Measurements from ENCODE around the gene ARHGEF7.

ARHGEF7 gene

DNA sequence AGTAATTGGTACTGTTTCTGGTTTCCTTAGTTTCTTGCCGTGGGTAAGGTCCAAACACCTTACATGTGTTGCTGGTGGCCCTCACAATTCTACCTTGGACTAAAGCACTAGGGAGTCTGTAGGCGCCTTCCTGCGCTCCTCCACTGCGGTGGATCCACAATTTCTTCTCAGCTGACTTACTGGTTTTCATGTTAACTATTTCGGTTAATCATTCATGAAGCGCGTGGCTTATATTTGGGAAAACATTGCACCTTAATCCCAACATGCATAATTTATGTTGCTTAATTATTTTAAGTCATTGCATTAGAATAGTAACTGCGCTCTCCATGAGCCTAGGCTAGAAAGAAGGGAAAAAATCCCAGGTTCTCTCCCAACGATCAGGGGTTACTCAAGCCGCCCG lies 37.7 kb downstream of the ARHGEF7 start:
- peaks cover 3% of the 10 kb centered on the region for H3K27me3 ChIP-seq (ENCODE audit: control insufficient read depth, insufficient read depth, low read length, poor library complexity, severe bottlenecking)
- H3K27ac ChIP-seq (ENCODE audit: insufficient read depth, low read depth, low read length, poor library complexity, severe bottlenecking) = peak overlapping the region; percentile 97
- H3K36me3 ChIP-seq (ENCODE audit: control insufficient read depth, insufficient read depth, low read length) = no peaks in the 10 kb centered on the region
- H3K4me1 ChIP-seq (ENCODE audit: control insufficient read depth, insufficient read depth, low read length) = peaks cover 2% of the 10 kb centered on the region
- H3K4me3 ChIP-seq (ENCODE audit: insufficient read depth, low read depth, low read length) = peak overlapping the region; percentile 92
- 22 to 27% methylated on average over 11 of the region's 11 CpGs for WGBS, 2 experiments
- no peaks in the 10 kb centered on the region for H3K9me3 ChIP-seq (ENCODE audit: control insufficient read depth, low read length)

GRCh38 chr13:111153279-111153976 lies 38.3 kb downstream of the ARHGEF7 start:
- Histone ChIP-seq H3K4me3 (ENCODE audit: insufficient read depth, low read depth, low read length) (peak overlapping the region; percentile 92), H3K9me3 (ENCODE audit: control insufficient read depth, low read length) (no peaks in the 10 kb centered on the region), H3K27ac (ENCODE audit: insufficient read depth, low read depth, low read length, poor library complexity, severe bottlenecking) (peak overlapping the region; percentile 97), H3K4me1 (ENCODE audit: control insufficient read depth, insufficient read depth, low read length) (peaks cover 2% of the 10 kb centered on the region), H3K27me3 (ENCODE audit: control insufficient read depth, insufficient read depth, low read length, poor library complexity, severe bottlenecking) (peaks cover 3% of the 10 kb centered on the region), H3K36me3 (ENCODE audit: control insufficient read depth, insufficient read depth, low read length) (no peaks in the 10 kb centered on the region)
- 0 to 1% methylated on average over 84 of the region's 84 CpGs for WGBS, 2 experiments

DNA sequence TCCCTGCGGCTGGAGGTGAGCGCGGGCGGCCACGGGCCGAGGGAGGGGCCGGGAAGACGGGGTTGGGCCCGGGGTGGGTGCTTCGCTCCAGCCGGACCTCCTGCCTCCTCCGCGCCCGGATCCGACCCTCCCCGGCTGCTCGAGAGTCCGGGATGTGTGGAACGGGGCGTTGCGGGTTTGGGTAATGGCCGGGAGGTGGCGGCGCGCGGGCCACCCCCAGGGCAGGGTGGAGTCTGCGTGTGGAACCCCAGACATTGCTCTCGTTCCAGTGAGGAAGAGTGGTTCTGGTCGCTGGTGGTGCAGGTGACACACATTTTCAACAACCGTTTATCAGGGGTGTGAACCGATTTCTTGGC lies 38.8 kb downstream of the ARHGEF7 start:
- Histone ChIP-seq H3K9me3 (ENCODE audit: control insufficient read depth, low read length) (no peaks in the 10 kb centered on the region), H3K4me1 (ENCODE audit: control insufficient read depth, insufficient read depth, low read length) (peaks cover 2% of the 10 kb centered on the region), H3K27ac (ENCODE audit: insufficient read depth, low read depth, low read length, poor library complexity, severe bottlenecking) (peak overlapping the region; percentile 97), H3K27me3 (ENCODE audit: control insufficient read depth, insufficient read depth, low read length, poor library complexity, severe bottlenecking) (peaks cover 3% of the 10 kb centered on the region), H3K36me3 (ENCODE audit: control insufficient read depth, insufficient read depth, low read length) (no peaks in the 10 kb centered on the region), H3K4me3 (ENCODE audit: insufficient read depth, low read depth, low read length) (peak overlapping the region; percentile 92)
- WGBS, 2 experiments = 1% methylated on average over 31 of the region's 31 CpGs

DNA sequence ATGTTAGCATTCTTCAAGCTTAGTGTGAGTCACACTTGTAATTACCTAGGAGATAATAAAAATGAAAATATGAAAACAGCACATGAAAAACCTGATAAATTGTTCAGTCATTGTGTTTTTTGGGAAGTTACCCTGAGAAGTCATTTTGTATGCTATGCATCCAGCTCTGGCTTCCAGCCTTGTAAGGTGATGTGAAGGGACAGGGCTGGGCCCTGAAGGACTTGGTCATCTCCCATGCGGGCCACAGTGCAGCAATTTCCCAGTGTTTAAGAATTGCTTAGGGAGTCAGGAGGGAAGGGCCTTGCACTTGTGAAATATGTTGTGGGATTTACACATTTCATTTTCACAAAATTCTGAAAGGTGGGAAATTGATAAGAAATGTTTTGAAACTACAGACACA lies 41.3 kb downstream of the ARHGEF7 start:
- H3K36me3 ChIP-seq (ENCODE audit: control insufficient read depth, insufficient read depth, low read length) = no peaks in the 10 kb centered on the region
- no peak overlapping the region for H3K27ac ChIP-seq (ENCODE audit: insufficient read depth, low read depth, low read length, poor library complexity, severe bottlenecking)
- H3K4me3 ChIP-seq (ENCODE audit: insufficient read depth, low read depth, low read length) = no peak overlapping the region
- WGBS, 2 experiments = 82 to 95% methylated on average over 1 of the region's 1 CpG
- no peaks in the 10 kb centered on the region for H3K9me3 ChIP-seq (ENCODE audit: control insufficient read depth, low read length)
- H3K4me1 ChIP-seq (ENCODE audit: control insufficient read depth, insufficient read depth, low read length) = peaks cover 2% of the 10 kb centered on the region
- H3K27me3 ChIP-seq (ENCODE audit: control insufficient read depth, insufficient read depth, low read length, poor library complexity, severe bottlenecking) = no peaks in the 10 kb centered on the region

GRCh38 chr13:111158136-111158805 lies 43.2 kb downstream of the ARHGEF7 start:
- no peaks in the 10 kb centered on the region for H3K27me3 ChIP-seq (ENCODE audit: control insufficient read depth, insufficient read depth, low read length, poor library complexity, severe bottlenecking)
- H3K4me3 ChIP-seq (ENCODE audit: insufficient read depth, low read depth, low read length) = no peak overlapping the region
- no peaks in the 10 kb centered on the region for H3K36me3 ChIP-seq (ENCODE audit: control insufficient read depth, insufficient read depth, low read length)
- H3K9me3 ChIP-seq (ENCODE audit: control insufficient read depth, low read length) = no peaks in the 10 kb centered on the region
- H3K27ac ChIP-seq (ENCODE audit: insufficient read depth, low read depth, low read length, poor library complexity, severe bottlenecking) = no peak overlapping the region
- peaks cover 2% of the 10 kb centered on the region for H3K4me1 ChIP-seq (ENCODE audit: control insufficient read depth, insufficient read depth, low read length)

DNA sequence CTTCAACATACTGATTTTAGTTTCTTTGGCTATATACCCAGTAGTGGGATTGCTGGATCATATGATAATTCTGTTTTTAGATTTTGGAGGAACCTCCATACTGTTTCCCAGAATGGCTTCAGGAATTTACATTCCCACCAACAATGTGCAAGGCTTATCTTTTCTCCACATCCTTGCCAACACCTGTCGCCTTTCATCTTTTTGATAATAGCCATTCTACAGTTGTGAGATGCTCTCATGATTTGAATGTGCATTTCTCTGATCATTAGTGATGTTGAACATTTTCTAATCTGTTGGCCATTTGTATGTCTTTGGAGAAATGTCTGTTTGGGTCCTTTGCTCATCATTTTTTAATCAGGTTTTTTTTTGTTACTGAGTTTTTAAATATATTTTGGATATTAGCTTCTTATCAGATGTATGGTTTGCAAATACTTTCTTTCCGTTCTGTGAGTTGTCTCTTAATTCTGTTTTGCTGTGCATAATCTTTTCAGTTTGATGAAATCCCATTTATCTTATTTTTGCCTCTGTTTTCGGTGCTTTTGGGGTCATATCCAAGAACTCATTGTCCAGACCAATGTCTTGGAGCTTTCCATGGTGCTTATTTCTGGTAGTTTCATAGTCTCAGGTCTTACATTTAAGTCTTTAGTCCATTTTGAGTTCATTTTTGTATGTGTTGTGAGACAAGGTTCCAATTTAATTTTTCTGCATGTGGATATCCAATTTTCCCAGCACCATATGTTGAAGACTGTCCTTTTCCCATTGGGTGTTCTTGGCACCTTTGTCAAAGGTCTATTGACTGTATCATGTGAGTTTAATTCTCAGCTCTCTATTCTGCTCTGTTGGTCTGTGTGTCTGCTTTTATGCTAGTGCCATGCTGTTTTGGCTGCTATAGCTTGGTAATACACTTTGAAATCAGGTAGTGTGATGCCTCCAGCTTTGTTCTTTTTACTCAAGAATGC lies 44.5 kb downstream of the ARHGEF7 start:
- H3K27ac ChIP-seq (ENCODE audit: insufficient read depth, low read depth, low read length, poor library complexity, severe bottlenecking) = no peak overlapping the region
- no peaks in the 10 kb centered on the region for H3K27me3 ChIP-seq (ENCODE audit: control insufficient read depth, insufficient read depth, low read length, poor library complexity, severe bottlenecking)
- no peak overlapping the region for H3K4me3 ChIP-seq (ENCODE audit: insufficient read depth, low read depth, low read length)
- no peaks in the 10 kb centered on the region for H3K36me3 ChIP-seq (ENCODE audit: control insufficient read depth, insufficient read depth, low read length)
- no peaks in the 10 kb centered on the region for H3K9me3 ChIP-seq (ENCODE audit: control insufficient read depth, low read length)
- WGBS, 2 experiments = 94 to 99% methylated on average over 3 of the region's 3 CpGs
- peaks cover 2% of the 10 kb centered on the region for H3K4me1 ChIP-seq (ENCODE audit: control insufficient read depth, insufficient read depth, low read length)

DNA sequence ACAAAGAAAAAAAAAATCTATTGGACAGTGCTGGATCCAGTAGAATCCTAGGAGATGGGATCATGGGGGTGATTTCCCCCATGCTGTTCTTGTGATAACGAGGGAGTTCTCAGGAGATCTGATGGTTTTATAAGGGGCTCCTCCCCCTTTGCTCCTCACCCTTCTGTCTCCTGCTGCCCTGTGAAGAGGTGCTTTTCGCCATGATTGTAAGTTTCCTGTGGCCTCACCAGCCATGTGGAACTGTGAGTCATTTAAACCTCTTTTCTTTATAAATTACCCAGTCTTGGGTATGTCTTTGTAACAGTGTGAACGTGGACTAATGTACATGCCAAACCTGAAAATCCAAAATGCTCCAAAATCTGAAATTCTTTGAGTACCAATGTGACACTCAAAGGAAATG lies 45.5 kb downstream of the ARHGEF7 start:
- 82 to 93% methylated on average over 3 of the region's 3 CpGs for WGBS, 2 experiments
- Histone ChIP-seq H3K27ac (ENCODE audit: insufficient read depth, low read depth, low read length, poor library complexity, severe bottlenecking) (no peak overlapping the region), H3K4me3 (ENCODE audit: insufficient read depth, low read depth, low read length) (no peak overlapping the region), H3K9me3 (ENCODE audit: control insufficient read depth, low read length) (no peaks in the 10 kb centered on the region), H3K4me1 (ENCODE audit: control insufficient read depth, insufficient read depth, low read length) (no peaks in the 10 kb centered on the region), H3K27me3 (ENCODE audit: control insufficient read depth, insufficient read depth, low read length, poor library complexity, severe bottlenecking) (no peaks in the 10 kb centered on the region), H3K36me3 (ENCODE audit: control insufficient read depth, insufficient read depth, low read length) (no peaks in the 10 kb centered on the region)

DNA sequence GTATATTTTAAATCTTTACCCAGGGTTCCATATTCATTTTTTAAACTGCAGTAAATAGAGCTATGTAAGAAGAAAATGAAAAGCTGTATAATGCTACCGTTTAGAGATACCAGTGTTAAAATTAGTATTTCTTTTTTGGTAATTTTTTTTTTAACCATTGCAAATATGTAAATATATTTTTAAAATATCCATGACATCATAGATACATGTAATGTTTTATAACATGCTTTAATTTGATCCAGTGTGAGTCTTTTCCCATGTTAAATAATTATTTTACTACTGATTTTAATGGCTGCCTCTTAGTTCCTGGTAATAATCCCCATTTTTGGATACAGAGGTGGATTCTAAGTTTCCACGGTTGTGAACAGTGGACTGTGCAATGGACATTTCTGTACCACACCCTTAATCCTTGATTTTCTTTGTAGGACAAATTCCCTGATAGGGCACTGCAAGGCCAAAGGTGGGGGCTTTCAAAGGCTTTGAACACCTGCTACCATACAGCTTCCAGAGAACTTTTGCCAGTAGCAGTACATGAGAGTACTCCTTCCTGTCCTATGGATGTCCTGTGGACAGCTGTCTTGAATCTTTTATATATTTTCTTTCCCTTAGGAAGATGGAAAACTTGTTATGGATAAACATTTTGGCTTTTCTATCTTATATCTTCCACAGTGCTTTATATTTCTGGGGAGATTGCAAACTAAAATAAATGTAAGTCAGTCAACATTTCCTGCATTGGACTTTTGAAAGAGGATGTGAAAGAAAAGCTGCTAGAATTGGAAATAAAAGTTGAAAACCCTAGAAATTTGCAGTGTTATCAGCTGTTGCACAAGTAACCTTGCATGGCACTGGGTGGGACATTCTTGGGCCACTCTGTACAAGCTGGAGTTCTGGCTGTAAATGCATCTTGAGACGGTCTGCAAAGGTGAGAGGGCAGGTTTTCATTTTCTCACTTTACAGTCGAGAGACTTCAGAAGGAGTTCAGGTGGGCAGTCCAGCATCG lies 46.8 kb downstream of the ARHGEF7 start:
- H3K36me3 ChIP-seq (ENCODE audit: control insufficient read depth, insufficient read depth, low read length) = no peaks in the 10 kb centered on the region
- no peaks in the 10 kb centered on the region for H3K27me3 ChIP-seq (ENCODE audit: control insufficient read depth, insufficient read depth, low read length, poor library complexity, severe bottlenecking)
- no peaks in the 10 kb centered on the region for H3K9me3 ChIP-seq (ENCODE audit: control insufficient read depth, low read length)
- H3K4me3 ChIP-seq (ENCODE audit: insufficient read depth, low read depth, low read length) = no peak overlapping the region
- no peaks in the 10 kb centered on the region for H3K4me1 ChIP-seq (ENCODE audit: control insufficient read depth, insufficient read depth, low read length)
- no peak overlapping the region for H3K27ac ChIP-seq (ENCODE audit: insufficient read depth, low read depth, low read length, poor library complexity, severe bottlenecking)
- 98 to 99% methylated on average over 3 to 4 of the region's 5 CpGs for WGBS, 2 experiments

- no peaks in the 10 kb centered on the region for H3K27me3 ChIP-seq (ENCODE audit: control insufficient read depth, insufficient read depth, low read length, poor library complexity, severe bottlenecking)
- no peak overlapping the region for H3K4me3 ChIP-seq (ENCODE audit: insufficient read depth, low read depth, low read length)
- H3K27ac ChIP-seq (ENCODE audit: insufficient read depth, low read depth, low read length, poor library complexity, severe bottlenecking) = no peak overlapping the region
- WGBS, 2 experiments = 95 to 97% methylated on average over 10 of the region's 10 CpGs
- H3K4me1 ChIP-seq (ENCODE audit: control insufficient read depth, insufficient read depth, low read length) = no peaks in the 10 kb centered on the region
- H3K36me3 ChIP-seq (ENCODE audit: control insufficient read depth, insufficient read depth, low read length) = no peaks in the 10 kb centered on the region
- H3K9me3 ChIP-seq (ENCODE audit: control insufficient read depth, low read length) = no peaks in the 10 kb centered on the region
Observed at GRCh38 chr13:111165241-111166010, 50.3 kb downstream of the ARHGEF7 start.
